GM19025 (cell line): ENCODE results near the gene AUTS2.

Experiments
- ATAC-seq: cut with Tn5 transposase; IDR thresholded peaks from one replicate; pipeline ENCODE4 v1.9.1; 2021; ENCODE audit warnings: mild to moderate bottlenecking, low read depth, moderate library complexity; ENCODE audit not compliant: unreplicated experiment

Gene AUTS2

GRCh38 chr7:69912141-69912540, 313.9 kb downstream of the AUTS2 start:
- no peak for ATAC-seq

GRCh38 chr7:69912846-69913245, 314.6 kb downstream of the AUTS2 start:
- ATAC-seq: no peak

GRCh38 chr7:69919426-69920111, 321.3 kb downstream of the AUTS2 start:
- ATAC-seq: no peak

GRCh38 chr7:69920797-69921196, 322.5 kb downstream of the AUTS2 start:
- ATAC-seq: no peak

GRCh38 chr7:69922026-69922803, 323.9 kb downstream of the AUTS2 start:
- no peak for ATAC-seq

- ATAC-seq: no peak
Measured at GRCh38 chr7:69927461-69927860, 329.2 kb downstream of the AUTS2 start.

- no peak for ATAC-seq
Measured at GRCh38 chr7:69928621-69929020, 330.3 kb downstream of the AUTS2 start.

GRCh38 chr7:69929622-69930021, 331.3 kb downstream of the AUTS2 start:
- ATAC-seq: no peak

GRCh38 chr7:69932034-69932628, 333.9 kb downstream of the AUTS2 start:
- ATAC-seq: no peak

- ATAC-seq: no peak
Measured at GRCh38 chr7:69934144-69934903, 336.0 kb downstream of the AUTS2 start.

GRCh38 chr7:69935107-69935506, 336.8 kb downstream of the AUTS2 start:
- no peak for ATAC-seq

- no peak for ATAC-seq
Measured at GRCh38 chr7:69937097-69937496, 338.8 kb downstream of the AUTS2 start.

GRCh38 chr7:69939317-69939716, 341.0 kb downstream of the AUTS2 start:
- ATAC-seq: no peak

GRCh38 chr7:69941077-69941651, 342.9 kb downstream of the AUTS2 start:
- no peak for ATAC-seq

GRCh38 chr7:69942573-69942972, 344.3 kb downstream of the AUTS2 start:
- no peak for ATAC-seq

GRCh38 chr7:69946901-69947300, 348.6 kb downstream of the AUTS2 start:
- ATAC-seq: no peak

GRCh38 chr7:69947998-69948397, 349.7 kb downstream of the AUTS2 start:
- no peak for ATAC-seq

GRCh38 chr7:69949122-69949521, 350.8 kb downstream of the AUTS2 start:
- ATAC-seq: no peak

- no peak for ATAC-seq
Measured at GRCh38 chr7:69951458-69951857, 353.2 kb downstream of the AUTS2 start.
